ENCODE measurements around the gene NEDD4L. TPM values are rescaled to one million over a fixed set of nuclear protein-coding genes. Genes with fewer than 3 reads are reported as not detected.
A peak's percentile ranks its signal among the peaks of the same experiment; 100 is the strongest.

The NEDD4L gene
- polyA plus RNA-seq, 1 of the 3 experiments (the other 2 are of a cell fraction), result 13.2 TPM

- H3K27me3 ChIP-seq (ENCODE audit: insufficient read depth), result no peaks in the 10 kb centered on the region
- peak overlapping the region; percentile 98 for H2AFZ ChIP-seq (ENCODE audit: low read depth)
- H4K20me1 ChIP-seq (ENCODE audit: insufficient read depth), result no peaks in the 10 kb centered on the region
- no peaks in the 10 kb centered on the region for H3K36me3 ChIP-seq (replicated peaks in 1 of 2; ENCODE audit: control insufficient read depth in 1 of 2, insufficient read depth in 2 of 2, low read length in 1 of 2)
- no peaks in the 10 kb centered on the region for H3K9me3 ChIP-seq
- H3K4me1 ChIP-seq (ENCODE audit: control insufficient read depth in 1 of 2, insufficient read depth in 2 of 2, low read depth in 1 of 2, low read length in 1 of 2), result peaks cover 0 to 10% of the 10 kb centered on the region in 2 experiments; a peak in 2 of 4 replicates
- POLR2A ChIA-PET, result no interaction called here
- TF ChIP-seq GABPA (IDR thresholded peaks at IDR 0.05; ENCODE audit: low read depth) (no peak), FOXJ3 (CRISPR knock-in tag; IDR thresholded peaks at IDR 0.05) (no peak), MEF2A (IDR thresholded peaks at IDR 0.05; ENCODE audit: borderline replicate concordance, low read depth) (no peak), RFX5 (IDR thresholded peaks at IDR 0.05; ENCODE audit: low read length) (no peak), IRF3 (IDR thresholded peaks at IDR 0.05; ENCODE audit: low read depth, low read length) (no peak), ELF1 (IDR thresholded peaks at IDR 0.05) (no peak), GATA2 (CRISPR knock-in tag; IDR thresholded peaks at IDR 0.05) (no peak), MXI1 (IDR thresholded peaks at IDR 0.05; ENCODE audit: low read depth, low read length) (0 out of 2 replicates have a peak, but pooled peaks have one; percentile 5), REST (IDR thresholded peaks at IDR 0.05; ENCODE audit: low read depth, low read length) (no peak), TCF12 (IDR thresholded peaks at IDR 0.05) (no peak), SMC3 (IDR thresholded peaks at IDR 0.05; ENCODE audit: low read depth, low read length) (no peak), CTCF (IDR thresholded peaks at IDR 0.05) (0 out of 2 replicates have a peak, but pooled peaks have one; percentile 9), YY1 (IDR thresholded peaks at IDR 0.05; ENCODE audit: low read depth) (no peak), RAD21 (IDR thresholded peaks at IDR 0.05; ENCODE audit: low read length) (no peak), POLR2AphosphoS5 (IDR thresholded peaks at IDR 0.05; ENCODE audit: low read depth, low read length) (no peak), PBX3 (IDR thresholded peaks at IDR 0.05) (no peak), USF2 (IDR thresholded peaks at IDR 0.05; ENCODE audit: borderline replicate concordance, low read depth, low read length) (no peak), FOXM1 (IDR thresholded peaks at IDR 0.05; ENCODE audit: low read depth) (no peak), TAF1 (IDR thresholded peaks at IDR 0.05; ENCODE audit: borderline replicate concordance, low read depth, low read length) (no peak), RXRA (IDR thresholded peaks at IDR 0.05; ENCODE audit: borderline replicate concordance, low read depth) (no peak), MAX (IDR thresholded peaks at IDR 0.05; ENCODE audit: low read depth) (peak; percentile 37; the same call in 1 of the 2 replicates)
- peak overlapping the region; percentile 57; the same call in 1 of the 2 replicates for H3K9ac ChIP-seq
- H3K9me2 ChIP-seq, result no peaks in the 10 kb centered on the region
- H3K4me3 ChIP-seq (ENCODE audit: low read depth in 2 of 2, low read length in 1 of 2), result peak overlapping the region; percentile 90 to 92
- 1% methylated on average over 16 of the region's 94 CpGs for WGBS (ENCODE audit: low lambda C conversion rate)
- peak; percentile 67 for DNase-seq
- peak overlapping the region; percentile 91 for H3K4me2 ChIP-seq
- peaks cover 8% of the 10 kb centered on the region for H3F3A ChIP-seq (replicated peaks; ENCODE audit: insufficient read depth)
- peaks cover 7% of the 10 kb centered on the region; the same call in 1 of the 2 replicates for H3K79me2 ChIP-seq (ENCODE audit: insufficient read depth)
- CTCF ChIA-PET, result interaction anchor here (0.7 to 3.1 kb wide), 12 partner anchors 8 to 449 kb away, joined by 3 to 37 read pairs (median 4); no protein-coding TSS in a partner anchor
- peak overlapping the region in 1 of 2 experiments; percentile 47; a peak in 2 of 4 replicates for H3K27ac ChIP-seq (ENCODE audit: low read depth in 2 of 2, low read length in 1 of 2)
These were observed 580 bp downstream of the NEDD4L start for GRCh38 chr18:58044370-58045241.

Measured in SK-N-SH (cell line).